ENCODE results near the gene SRL. TPM values are rescaled to one million over a fixed set of nuclear protein-coding genes. Genes with fewer than 3 reads are reported as not detected.

SRL gene
- total and polyA plus RNA-seq, 2 of the 13 experiments (the other 11 are each of a cell fraction or from before 2014, with no cell fraction given) = 0.05 TPM; not detected in 1

DNA sequence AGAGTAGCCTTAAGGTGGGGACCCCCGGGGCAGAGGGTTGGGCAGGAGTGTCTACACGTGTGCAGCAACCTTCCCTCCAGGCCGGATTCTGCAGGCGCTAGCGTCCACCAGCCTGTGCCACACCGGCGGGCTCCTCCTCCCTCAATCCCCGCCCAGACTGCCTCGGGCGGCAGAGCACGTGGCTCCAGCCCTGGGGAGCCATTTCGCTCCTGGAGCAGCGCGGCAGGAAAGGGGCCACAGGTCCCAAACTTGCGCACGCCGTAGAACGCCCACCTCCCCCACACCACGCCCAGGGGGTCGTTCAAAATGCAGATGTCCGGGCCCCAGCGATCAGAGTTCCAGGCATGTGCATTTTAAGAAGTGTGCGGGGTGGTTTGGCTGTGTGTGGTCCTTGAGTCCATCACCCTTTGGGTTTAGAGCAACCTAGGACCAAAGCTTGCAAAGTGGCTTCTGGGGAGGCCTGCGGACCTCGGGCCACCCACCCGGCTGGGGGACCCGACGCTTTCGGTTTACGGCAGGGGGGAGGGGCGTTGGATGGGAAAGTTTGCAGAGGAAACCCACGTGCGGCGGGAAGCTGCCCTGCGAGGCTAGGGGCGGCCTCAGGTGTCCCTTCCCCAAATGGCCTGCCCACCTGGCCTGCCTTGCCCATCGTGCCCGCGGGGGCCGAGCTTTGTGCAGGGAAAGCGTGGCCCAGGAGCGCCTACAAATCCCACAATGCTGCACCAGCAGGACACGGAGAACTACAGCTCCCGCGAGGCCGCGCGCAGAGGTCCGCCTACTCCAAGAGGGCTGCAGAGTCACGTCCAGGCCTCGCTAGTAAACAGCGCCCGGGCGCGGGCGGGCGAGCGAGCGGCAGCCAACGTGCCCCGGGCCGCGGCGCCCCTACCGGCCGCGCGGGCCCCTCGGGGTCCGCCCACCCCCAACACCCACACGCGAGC lies 29.6 kb upstream of the SRL start (continued):
- TF ChIP-seq ZNF318 (CRISPR knock-in tag; IDR thresholded peaks at IDR 0.05) (peak; percentile 39; the same call in 1 of the 2 replicates), ZBTB46 (CRISPR knock-in tag; IDR thresholded peaks at IDR 0.05; ENCODE audit: borderline replicate concordance) (peak; percentile 79; the same call in 1 of the 2 replicates), MIER3 (CRISPR knock-in tag; IDR thresholded peaks at IDR 0.05; ENCODE audit: borderline replicate concordance) (peak; percentile 51; the same call in 1 of the 2 replicates), USF2 (IDR thresholded peaks at IDR 0.05; ENCODE audit: low read depth, low read length) (peak; percentile 19; the same call in 1 of the 2 replicates), USF2 (CRISPR knock-in tag; IDR thresholded peaks at IDR 0.05; ENCODE audit: borderline replicate concordance) (peak; percentile 72; the same call in 1 of the 2 replicates), HNRNPLL (IDR thresholded peaks at IDR 0.05; ENCODE audit: low read depth, low read length, poor library complexity, severe bottlenecking) (peak; percentile 31), AGO1 (IDR thresholded peaks at IDR 0.05; ENCODE audit: low read depth, low read length, poor library complexity, severe bottlenecking) (no peak), SMARCC2 (IDR thresholded peaks at IDR 0.05) (no peak)
- TF ChIP-seq, protein P1, sequence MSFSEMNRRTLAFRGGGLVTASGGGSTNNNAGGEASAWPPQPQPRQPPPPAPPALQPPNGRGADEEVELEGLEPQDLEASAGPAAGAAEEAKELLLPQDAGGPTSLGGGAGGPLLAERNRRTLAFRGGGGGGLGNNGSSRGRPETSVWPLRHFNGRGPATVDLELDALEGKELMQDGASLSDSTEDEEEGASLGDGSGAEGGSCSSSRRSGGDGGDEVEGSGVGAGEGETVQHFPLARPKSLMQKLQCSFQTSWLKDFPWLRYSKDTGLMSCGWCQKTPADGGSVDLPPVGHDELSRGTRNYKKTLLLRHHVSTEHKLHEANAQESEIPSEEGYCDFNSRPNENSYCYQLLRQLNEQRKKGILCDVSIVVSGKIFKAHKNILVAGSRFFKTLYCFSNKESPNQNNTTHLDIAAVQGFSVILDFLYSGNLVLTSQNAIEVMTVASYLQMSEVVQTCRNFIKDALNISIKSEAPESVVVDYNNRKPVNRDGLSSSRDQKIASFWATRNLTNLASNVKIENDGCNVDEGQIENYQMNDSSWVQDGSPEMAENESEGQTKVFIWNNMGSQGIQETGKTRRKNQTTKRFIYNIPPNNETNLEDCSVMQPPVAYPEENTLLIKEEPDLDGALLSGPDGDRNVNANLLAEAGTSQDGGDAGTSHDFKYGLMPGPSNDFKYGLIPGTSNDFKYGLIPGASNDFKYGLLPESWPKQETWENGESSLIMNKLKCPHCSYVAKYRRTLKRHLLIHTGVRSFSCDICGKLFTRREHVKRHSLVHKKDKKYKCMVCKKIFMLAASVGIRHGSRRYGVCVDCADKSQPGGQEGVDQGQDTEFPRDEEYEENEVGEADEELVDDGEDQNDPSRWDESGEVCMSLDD (CRISPR knock-in tag; IDR thresholded peaks at IDR 0.05; ENCODE audit: borderline replicate concordance) = no peak; the same call in 1 of the 2 replicates
- TF ChIP-seq, protein P2, sequence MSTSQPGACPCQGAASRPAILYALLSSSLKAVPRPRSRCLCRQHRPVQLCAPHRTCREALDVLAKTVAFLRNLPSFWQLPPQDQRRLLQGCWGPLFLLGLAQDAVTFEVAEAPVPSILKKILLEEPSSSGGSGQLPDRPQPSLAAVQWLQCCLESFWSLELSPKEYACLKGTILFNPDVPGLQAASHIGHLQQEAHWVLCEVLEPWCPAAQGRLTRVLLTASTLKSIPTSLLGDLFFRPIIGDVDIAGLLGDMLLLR (CRISPR knock-in tag; IDR thresholded peaks at IDR 0.05) = peak; percentile 90

All from HepG2 (cell line).